ENCODE data around the gene CES4A.

- no peak for TF ChIP-seq POLR2A (IDR thresholded peaks at IDR 0.05; ENCODE audit: low read depth, low read length)
- TF ChIP-seq POLR2AphosphoS5 (IDR thresholded peaks at IDR 0.05; ENCODE audit: low read depth, low read length), result no peak
These were observed 24.9 kb downstream of the CES4A start for GRCh38 chr16:67013233-67013822.

Data from GM12892 (cell line).